ENCODE measurements around the gene PLXNB1. TPM values are rescaled to one million over a fixed set of nuclear protein-coding genes. Genes with fewer than 3 reads are reported as not detected.
A peak's percentile ranks its signal among the peaks of the same experiment; 100 is the strongest.

The PLXNB1 gene
- total and polyA plus RNA-seq, 7 experiments from 2014 or later = 0.79 to 3.3 (median 2.7) TPM; not detected in 2

GRCh38 chr3:48435223-48435595 lies 5.3 kb upstream of the PLXNB1 start:
- peaks cover 10 to 21% of the 10 kb centered on the region in 2 donors for H3K4me1 ChIP-seq (ENCODE audit: control insufficient read depth in 2 of 2, insufficient read depth in 2 of 2, low read length in 2 of 2)
- POLR2A ChIA-PET = interaction anchor here (0.6 to 3.4 kb wide), 6 partner anchors 10 to 166 kb away, joined by 4 to 19 read pairs (median 13); no protein-coding TSS in a partner anchor

GRCh38 chr3:48434591-48435222 lies 4.8 kb upstream of the PLXNB1 start:
- Mint-ChIP-seq H3K4me1 (peaks cover 7 to 40% (median 15%) of the 10 kb centered on the region in 7 donors), H3K27me3 (peaks cover 0 to 12% (median 0%) of the 10 kb centered on the region in 5 donors), H3K4me3 (no peak overlapping the region), H3K36me3 (peaks cover 0 to 12% (median 0%) of the 10 kb centered on the region in 5 donors), H3K27ac (peak overlapping the region in 2 of 9 donors; percentile 16 to 42), H3K9me3 (peaks cover 0 to 2% (median 0%) of the 10 kb centered on the region in 11 donors)
- Histone ChIP-seq H3K9me3 (ENCODE audit: control insufficient read depth in 2 of 3, low read length in 3 of 3) (no peaks in the 10 kb centered on the region), H3K4me1 (ENCODE audit: control insufficient read depth in 2 of 2, insufficient read depth in 2 of 2, low read length in 2 of 2) (peaks cover 13 to 26% of the 10 kb centered on the region in 2 donors), H3K27me3 (ENCODE audit: control insufficient read depth in 2 of 2, insufficient read depth in 2 of 2, low read length in 2 of 2) (no peaks in the 10 kb centered on the region), H3K4me3 (ENCODE audit: low read length) (no peak overlapping the region), H3K36me3 (ENCODE audit: control insufficient read depth in 2 of 3, insufficient read depth in 3 of 3, low read length in 3 of 3) (peaks cover 0 to 34% (median 3%) of the 10 kb centered on the region in 3 experiments), H3K27ac (ENCODE audit: low read depth, low read length) (no peak overlapping the region)
- ChIA-PET POLR2A (interaction anchor here (1.0 to 3.4 kb wide), 5 partner anchors 11 to 84 kb away, joined by 4 to 17 read pairs (median 12); no protein-coding TSS in a partner anchor), CTCF (interaction anchor here (0.7 to 7.8 kb wide), 11 partner anchors 12 to 167 kb away, joined by 3 to 115 read pairs (median 8); partner anchors contain the start of gene ATRIP)
- ATAC-seq (no peak), DNase-seq (no peak)
- intact Hi-C loops (cut with micrococcal nuclease) = no loop called here

More at GRCh38 chr3:48435223-48435595, 5.3 kb upstream of the PLXNB1 start:
- DNase-seq = no peak
- intact Hi-C loops (cut with micrococcal nuclease) = no loop called here
- H3K9me3 ChIP-seq (ENCODE audit: control insufficient read depth in 2 of 3, low read length in 3 of 3) = no peaks in the 10 kb centered on the region
- H3K27me3 Mint-ChIP-seq = peaks cover 0 to 7% (median 0%) of the 10 kb centered on the region in 5 donors
- no peaks in the 10 kb centered on the region for H3K27me3 ChIP-seq (ENCODE audit: control insufficient read depth in 2 of 2, insufficient read depth in 2 of 2, low read length in 2 of 2)
- ATAC-seq = no peak
- no peak overlapping the region for H3K27ac ChIP-seq (ENCODE audit: low read depth, low read length)
- CTCF ChIA-PET = interaction anchor here (0.7 to 7.8 kb wide), 24 partner anchors 8 to 252 kb away, joined by 3 to 115 read pairs (median 10); partner anchors contain the start of genes ATRIP, SHISA5 and ZNF589
- peaks cover 12 to 45% (median 19%) of the 10 kb centered on the region in 7 donors for H3K4me1 Mint-ChIP-seq
- peak overlapping the region in 4 of 9 donors; percentile 9 to 81 (median 56) for H3K27ac Mint-ChIP-seq
- H3K9me3 Mint-ChIP-seq = peaks cover 0 to 2% (median 0%) of the 10 kb centered on the region in 11 donors
- no peak overlapping the region for H3K4me3 ChIP-seq (ENCODE audit: low read length)
- H3K36me3 ChIP-seq (ENCODE audit: control insufficient read depth in 2 of 3, insufficient read depth in 3 of 3, low read length in 3 of 3) = peaks cover 0 to 34% (median 3%) of the 10 kb centered on the region in 3 experiments
- peaks cover 0 to 14% (median 0%) of the 10 kb centered on the region in 5 donors for H3K36me3 Mint-ChIP-seq
- H3K4me3 Mint-ChIP-seq = no peak overlapping the region

GRCh38 chr3:48433472-48434118 lies 3.7 kb upstream of the PLXNB1 start:
- Mint-ChIP-seq H3K4me1 (peaks cover 5 to 33% (median 9%) of the 10 kb centered on the region in 7 donors), H3K36me3 (peaks cover 0 to 12% (median 0%) of the 10 kb centered on the region in 5 donors), H3K9me3 (peaks cover 0 to 2% (median 0%) of the 10 kb centered on the region in 11 donors), H3K4me3 (no peak overlapping the region), H3K27ac (no peak overlapping the region), H3K27me3 (peaks cover 0 to 12% (median 0%) of the 10 kb centered on the region in 5 donors)
- no peak overlapping the region for H3K27ac ChIP-seq (ENCODE audit: low read depth, low read length)
- ATAC-seq = no peak
- POLR2A ChIA-PET = interaction anchor here (0.6 to 3.3 kb wide), 5 partner anchors 27 to 906 kb away, joined by 3 to 14 read pairs (median 4); no protein-coding TSS in a partner anchor
- intact Hi-C loops (cut with micrococcal nuclease) = no loop called here
- CTCF ChIA-PET = interaction anchor here (0.7 to 7.8 kb wide), 9 partner anchors 13 to 166 kb away, joined by 3 to 115 read pairs (median 8); partner anchors contain the start of gene ATRIP
- no peaks in the 10 kb centered on the region for H3K9me3 ChIP-seq (ENCODE audit: control insufficient read depth in 2 of 3, low read length in 3 of 3)
- no peak overlapping the region for H3K4me3 ChIP-seq (ENCODE audit: low read length)
- no peaks in the 10 kb centered on the region for H3K27me3 ChIP-seq (ENCODE audit: control insufficient read depth in 2 of 2, insufficient read depth in 2 of 2, low read length in 2 of 2)
- no peak for DNase-seq
- peaks cover 8 to 21% of the 10 kb centered on the region in 2 donors for H3K4me1 ChIP-seq (ENCODE audit: control insufficient read depth in 2 of 2, insufficient read depth in 2 of 2, low read length in 2 of 2)
- H3K36me3 ChIP-seq (ENCODE audit: control insufficient read depth in 2 of 3, insufficient read depth in 3 of 3, low read length in 3 of 3) = peaks cover 0 to 34% (median 3%) of the 10 kb centered on the region in 3 experiments

GRCh38 chr3:48432411-48433371 lies 2.8 kb upstream of the PLXNB1 start:
- ChIA-PET POLR2A (interaction anchor here (0.6 to 1.9 kb wide), 3 partner anchors 26 to 113 kb away, joined by 3 to 5 read pairs (median 3); no protein-coding TSS in a partner anchor), CTCF (interaction anchor here (0.7 to 7.8 kb wide), 6 partner anchors 14 to 161 kb away, joined by 3 to 115 read pairs (median 6); partner anchors contain the start of gene ATRIP)
- Mint-ChIP-seq H3K36me3 (peaks cover 0 to 12% (median 0%) of the 10 kb centered on the region in 5 donors), H3K27me3 (peaks cover 0 to 21% (median 0%) of the 10 kb centered on the region in 5 donors), H3K27ac (peak overlapping the region in 1 of 9 donors; percentile 25), H3K4me3 (no peak overlapping the region), H3K4me1 (peaks cover 2 to 25% (median 5%) of the 10 kb centered on the region in 7 donors), H3K9me3 (peaks cover 0 to 2% (median 0%) of the 10 kb centered on the region in 11 donors)
- intact Hi-C loops (cut with micrococcal nuclease) = loop anchor here in 1 of 2 donors (1.0 kb wide), 1 partner anchor 31 kb away; no protein-coding TSS in a partner anchor
- no peak for ATAC-seq
- Histone ChIP-seq H3K27ac (ENCODE audit: low read depth, low read length) (no peak overlapping the region), H3K36me3 (ENCODE audit: control insufficient read depth in 2 of 3, insufficient read depth in 3 of 3, low read length in 3 of 3) (peaks cover 0 to 34% (median 3%) of the 10 kb centered on the region in 3 experiments), H3K9me3 (ENCODE audit: control insufficient read depth in 2 of 3, low read length in 3 of 3) (no peaks in the 10 kb centered on the region), H3K27me3 (ENCODE audit: control insufficient read depth in 2 of 2, insufficient read depth in 2 of 2, low read length in 2 of 2) (no peaks in the 10 kb centered on the region), H3K4me1 (ENCODE audit: control insufficient read depth in 2 of 2, insufficient read depth in 2 of 2, low read length in 2 of 2) (peaks cover 8 to 21% of the 10 kb centered on the region in 2 donors), H3K4me3 (ENCODE audit: low read length) (no peak overlapping the region)
- no peak for DNase-seq

GRCh38 chr3:48431224-48432029 lies 1.5 kb upstream of the PLXNB1 start:
- peaks cover 8 to 21% of the 10 kb centered on the region in 2 donors for H3K4me1 ChIP-seq (ENCODE audit: control insufficient read depth in 2 of 2, insufficient read depth in 2 of 2, low read length in 2 of 2)
- ATAC-seq (no peak), DNase-seq (no peak)
- Mint-ChIP-seq H3K4me3 (peak overlapping the region in 9 of 10 donors; percentile 39 to 90 (median 81)), H3K4me1 (peaks cover 0 to 23% (median 5%) of the 10 kb centered on the region in 7 donors), H3K27me3 (peaks cover 0 to 30% (median 0%) of the 10 kb centered on the region in 5 donors), H3K27ac (peak overlapping the region in 1 of 9 donors; percentile 60), H3K36me3 (peaks cover 0 to 12% (median 0%) of the 10 kb centered on the region in 5 donors), H3K9me3 (peaks cover 0 to 2% (median 0%) of the 10 kb centered on the region in 11 donors)
- intact Hi-C loops (cut with micrococcal nuclease) = loop anchor here in 1 of 2 donors (1.0 kb wide), 1 partner anchor 30 kb away; no protein-coding TSS in a partner anchor
- peaks cover 0 to 34% (median 3%) of the 10 kb centered on the region in 3 experiments for H3K36me3 ChIP-seq (ENCODE audit: control insufficient read depth in 2 of 3, insufficient read depth in 3 of 3, low read length in 3 of 3)
- H3K9me3 ChIP-seq (ENCODE audit: control insufficient read depth in 2 of 3, low read length in 3 of 3) = no peaks in the 10 kb centered on the region
- H3K4me3 ChIP-seq (ENCODE audit: low read length) = no peak overlapping the region
- ChIA-PET CTCF (interaction anchor here (0.9 to 7.8 kb wide), 2 partner anchors 15 to 31 kb away, joined by 3 to 115 read pairs; partner anchors contain the start of gene ATRIP), POLR2A (interaction anchor here (1.0 kb wide), 1 partner anchor 49 kb away, joined by 3 read pairs; no protein-coding TSS in a partner anchor)
- no peaks in the 10 kb centered on the region for H3K27me3 ChIP-seq (ENCODE audit: control insufficient read depth in 2 of 2, insufficient read depth in 2 of 2, low read length in 2 of 2)
- no peak overlapping the region for H3K27ac ChIP-seq (ENCODE audit: low read depth, low read length)

All from naive thymus-derived CD4-positive, alpha-beta T cell (primary cell).